SK-MEL-5 (cell line): Measurements from ENCODE around the gene NHSL1. TPM values are rescaled to one million over a fixed set of nuclear protein-coding genes. Genes with fewer than 3 reads are reported as not detected.

Source experiments
- DNase-seq: peaks from one replicate; pipeline ENCODE4 v3.0.0-alpha.2; 2016; ENCODE audit warnings: low read depth, low spot score
- in situ Hi-C: cut with HindIII; loops from 2 replicates; pipeline ENCODE4 v1.10.0; 2016; ENCODE audit warnings: low sequenced_read_pairs, high pct_unique_total_duplicates, low pct_unique_long_range_greater_than_20kb
- total RNA-seq: library from RNA; depleted of rRNA; stranded (reverse); fragments of >200 nt; shearing (Covaris generic); gene quantifications from 2 replicates; pipeline ENCODE4 v1.2.3, GENCODE V29; 2014

NHSL1 gene
- total RNA-seq, 1 experiment from 2014 or later = 64.2 TPM

DNA sequence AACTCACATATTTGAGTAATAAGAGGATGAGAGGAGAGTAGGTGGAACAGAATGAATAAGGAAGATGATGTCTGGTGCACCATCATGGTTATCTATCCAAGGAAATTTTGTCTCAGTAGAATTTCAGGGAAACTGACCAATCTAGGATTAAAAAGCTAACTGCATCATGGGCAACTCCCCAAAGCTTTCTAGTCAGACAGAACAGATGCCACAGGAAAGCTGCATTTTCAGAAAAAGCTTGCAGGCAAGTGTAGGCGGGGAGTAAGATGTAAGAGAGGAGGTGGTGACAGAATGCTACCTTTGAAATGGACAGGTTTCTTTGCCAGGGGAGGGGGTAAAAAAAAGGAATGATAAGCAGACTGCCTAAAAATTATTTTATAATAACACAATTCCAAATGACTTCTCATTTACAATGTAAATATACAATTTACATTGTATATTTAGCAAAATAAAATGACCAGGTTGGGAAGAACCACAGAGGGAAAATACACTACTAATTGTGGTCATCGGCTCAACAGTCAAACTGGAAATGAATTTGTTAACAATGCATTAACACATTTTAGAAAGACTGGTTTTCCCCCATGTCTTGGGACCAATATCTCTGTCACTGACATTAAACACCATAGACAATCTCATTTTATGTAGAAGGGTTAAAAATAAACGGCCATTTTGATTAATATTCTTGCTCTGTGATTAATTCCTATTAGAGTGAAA is 15.1 kb downstream of the NHSL1 start:
- in situ Hi-C loops = no loop called here
- DNase-seq = no peak

DNA sequence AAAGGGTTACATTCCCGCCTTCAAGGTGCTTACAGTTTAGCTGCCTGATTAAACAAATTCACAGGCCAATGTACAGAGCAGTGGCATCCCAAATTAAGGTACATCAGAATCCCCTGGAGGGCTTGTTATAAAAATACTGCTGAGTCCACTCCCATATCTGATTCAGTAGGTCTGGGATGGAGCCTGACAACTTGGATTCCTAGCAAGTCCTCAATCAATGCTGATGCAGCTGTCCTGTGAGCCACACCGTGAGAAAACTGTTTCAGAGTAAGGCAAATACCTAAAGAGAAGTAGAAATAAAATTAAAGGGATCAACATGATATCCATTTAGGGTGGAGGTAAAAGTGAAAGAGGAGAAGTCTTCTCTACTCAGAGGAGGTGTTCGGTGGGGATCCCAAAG is 16.5 kb downstream of the NHSL1 start:
- in situ Hi-C loops = no loop called here
- no peak for DNase-seq

DNA sequence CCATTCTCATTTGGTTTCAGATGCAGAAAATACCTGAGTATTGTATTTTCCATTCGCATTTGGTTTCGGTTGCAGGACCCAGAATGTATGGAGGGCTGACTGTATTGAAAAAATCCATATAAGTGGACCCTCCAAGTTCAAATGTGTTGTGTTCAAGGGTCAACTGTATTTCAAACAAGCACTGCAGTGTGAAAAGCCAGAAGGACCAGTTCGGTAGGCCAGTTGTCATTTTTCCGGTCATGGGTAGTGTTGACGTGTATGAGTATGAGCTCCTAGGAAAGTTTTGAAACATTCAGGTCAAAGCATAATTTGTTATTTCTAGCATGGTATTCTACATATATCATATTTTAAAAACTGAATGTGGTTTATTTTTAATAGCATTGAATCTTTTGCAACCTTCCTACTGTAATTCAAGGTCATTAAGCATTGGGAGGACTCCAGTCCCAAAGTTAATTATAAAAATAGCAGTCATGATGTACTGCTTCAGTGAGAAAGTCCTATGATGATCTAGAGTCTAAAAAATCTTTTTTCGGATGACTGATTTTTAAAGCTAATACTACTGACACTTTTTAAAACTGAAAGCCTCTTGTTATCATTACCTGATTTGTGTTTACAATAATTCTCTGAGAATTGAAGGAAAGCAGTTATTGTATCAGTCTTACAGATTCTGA is 18.9 kb downstream of the NHSL1 start:
- in situ Hi-C loops = no loop called here
- no peak for DNase-seq

DNA sequence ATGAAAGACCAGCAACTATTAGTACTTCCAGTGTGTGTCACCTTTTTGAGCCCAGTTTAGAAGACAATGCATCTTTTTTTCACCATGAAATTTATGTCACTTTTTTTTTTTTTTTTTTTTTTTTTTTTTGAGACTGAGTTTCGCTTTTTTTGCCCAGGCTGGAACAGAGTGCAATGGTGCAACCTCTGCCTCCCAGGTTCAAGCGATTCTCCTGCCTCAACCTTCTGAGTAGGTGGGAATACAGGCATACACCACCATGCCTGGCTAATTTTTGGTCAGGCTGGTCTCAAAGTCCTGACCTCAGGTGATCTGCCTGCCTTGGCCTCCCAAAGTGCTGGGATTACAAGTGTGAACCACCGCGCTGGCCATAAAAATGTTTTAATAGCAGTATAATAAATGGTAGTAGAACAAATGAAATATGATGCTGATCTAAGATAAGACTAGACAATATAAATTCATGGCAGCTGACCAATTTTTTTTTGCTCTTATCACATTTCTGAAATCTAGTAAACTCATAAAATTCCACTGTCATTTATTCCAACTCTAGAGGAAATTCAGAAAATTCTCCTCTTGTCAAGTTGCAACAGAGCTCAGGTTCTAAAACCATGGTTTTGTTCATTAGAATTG is 21.3 kb downstream of the NHSL1 start:
- DNase-seq = no peak
- in situ Hi-C loops = no loop called here

DNA sequence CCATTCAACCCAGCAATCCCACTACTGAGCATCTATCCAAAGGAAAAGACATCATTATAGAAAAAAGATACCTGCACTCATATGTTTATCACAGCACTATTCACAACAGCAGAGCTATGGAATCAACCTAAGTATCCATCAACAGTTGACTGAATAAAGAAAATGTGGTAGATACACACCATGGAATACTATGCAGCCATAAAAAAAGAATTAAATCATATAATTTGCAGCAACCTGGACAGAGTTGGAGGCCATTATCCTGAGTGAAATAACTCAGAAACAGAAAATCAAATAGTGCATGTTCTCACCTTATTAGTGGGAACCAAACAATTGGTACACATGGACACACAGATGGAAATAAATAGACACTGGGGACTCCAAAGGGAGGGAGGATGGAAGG is 23.2 kb downstream of the NHSL1 start:
- no peak for DNase-seq
- in situ Hi-C loops = no loop called here

DNA sequence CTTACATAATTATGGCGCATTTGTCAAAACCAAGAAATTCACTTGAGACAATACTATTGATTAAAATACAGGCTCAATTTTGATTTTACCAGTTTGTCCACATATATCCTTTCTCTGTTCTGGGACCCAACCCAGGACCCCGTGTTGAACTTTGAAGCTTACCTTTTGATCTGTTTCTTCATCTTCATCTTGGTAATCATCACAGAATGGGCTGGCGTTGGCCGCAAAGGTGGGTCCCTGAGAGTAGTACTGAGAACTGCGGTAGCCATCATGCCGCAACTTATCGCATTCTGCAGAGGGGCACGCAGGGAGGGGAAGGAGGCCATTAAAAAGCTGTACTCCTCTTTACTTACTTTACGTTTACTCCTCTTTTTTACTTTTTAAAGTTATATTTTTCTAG is 26.1 kb downstream of the NHSL1 start:
- no peak for DNase-seq
- in situ Hi-C loops = no loop called here

DNA sequence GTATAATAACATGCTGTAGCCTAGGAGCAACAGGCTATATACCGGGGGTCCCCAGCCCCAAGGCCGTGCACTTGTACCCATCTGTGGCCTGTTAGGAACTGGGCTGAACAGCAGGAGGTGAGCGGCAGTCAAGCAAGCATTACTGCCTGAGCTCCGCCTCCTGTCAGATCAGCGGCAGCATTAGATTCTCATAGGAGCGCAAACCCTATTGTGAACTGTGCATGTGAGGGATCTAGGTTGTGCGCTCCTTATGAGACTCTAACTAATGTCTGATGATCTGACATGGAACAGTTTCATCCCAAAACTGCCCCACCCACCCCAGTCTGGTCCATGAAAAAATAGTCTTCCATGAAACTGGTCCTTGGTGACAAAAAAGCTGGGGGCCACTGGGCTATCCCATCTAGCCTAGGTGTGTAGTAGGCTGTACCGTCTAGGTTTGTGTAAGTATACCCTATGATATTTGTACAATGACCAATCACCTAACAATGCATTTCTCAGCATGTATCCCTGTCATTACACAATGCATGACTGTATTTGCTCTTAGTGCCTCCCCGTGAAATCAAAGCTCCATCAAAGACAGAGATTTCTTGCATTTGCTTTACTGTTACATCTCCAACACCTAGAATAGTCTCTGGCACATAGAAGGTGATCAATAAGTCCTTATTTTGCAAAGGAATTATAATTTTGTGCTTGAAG is 30.8 kb downstream of the NHSL1 start:
- in situ Hi-C loops = no loop called here

DNA sequence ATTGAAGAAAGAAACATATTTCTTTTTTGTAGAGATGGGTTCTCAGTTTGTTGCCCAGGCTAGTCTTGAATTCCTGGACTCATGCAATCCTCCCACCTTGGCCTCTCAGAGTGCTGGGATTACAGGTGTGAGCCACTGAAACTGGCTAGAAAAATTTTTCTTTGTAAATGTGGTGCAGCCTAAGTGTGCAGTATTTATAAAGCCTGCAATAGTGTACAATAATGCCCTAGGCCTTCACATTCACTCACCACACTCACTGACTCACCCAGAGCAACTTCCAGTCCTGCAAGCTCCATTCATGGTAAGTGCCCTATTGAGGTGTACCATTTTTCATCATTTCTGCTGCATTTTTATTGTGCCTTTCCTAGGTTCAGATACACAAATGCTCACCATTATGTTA is 31.4 kb downstream of the NHSL1 start:
- DNase-seq = no peak

More for the DNA sequence above, 30.8 kb downstream of the NHSL1 start:
- no peak for DNase-seq

DNA sequence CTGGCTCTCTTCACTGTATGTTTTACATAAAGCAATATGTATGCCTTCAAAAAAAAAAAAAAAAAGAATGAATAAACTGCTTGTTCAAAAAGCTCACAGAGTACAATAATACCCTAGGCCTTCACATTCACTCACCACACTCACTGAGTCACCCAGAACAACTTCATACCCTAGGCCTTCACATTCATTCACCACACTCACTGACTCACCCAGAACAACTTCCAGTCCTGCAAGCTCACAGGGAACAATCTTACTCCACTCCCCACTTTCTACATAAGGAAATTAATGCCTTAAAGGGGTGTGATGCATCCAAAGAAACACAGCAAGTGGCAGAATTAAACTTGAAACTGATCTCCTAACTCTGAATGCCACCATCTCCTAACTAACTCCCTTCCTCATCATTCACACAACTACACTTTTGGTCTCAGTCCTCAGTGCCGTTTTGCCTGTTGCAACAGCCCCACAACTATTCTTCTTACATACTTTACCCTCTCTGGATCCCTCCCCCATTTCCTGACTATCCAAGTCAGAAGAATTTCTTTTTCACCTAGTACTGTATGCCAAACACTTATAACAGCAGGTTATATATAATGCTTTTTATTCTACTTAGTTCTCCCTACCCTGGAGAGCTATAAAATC is 34.2 kb downstream of the NHSL1 start:
- in situ Hi-C loops = no loop called here
- DNase-seq = peak; percentile 62

More for the DNA sequence above, 31.4 kb downstream of the NHSL1 start:
- in situ Hi-C loops = no loop called here

DNA sequence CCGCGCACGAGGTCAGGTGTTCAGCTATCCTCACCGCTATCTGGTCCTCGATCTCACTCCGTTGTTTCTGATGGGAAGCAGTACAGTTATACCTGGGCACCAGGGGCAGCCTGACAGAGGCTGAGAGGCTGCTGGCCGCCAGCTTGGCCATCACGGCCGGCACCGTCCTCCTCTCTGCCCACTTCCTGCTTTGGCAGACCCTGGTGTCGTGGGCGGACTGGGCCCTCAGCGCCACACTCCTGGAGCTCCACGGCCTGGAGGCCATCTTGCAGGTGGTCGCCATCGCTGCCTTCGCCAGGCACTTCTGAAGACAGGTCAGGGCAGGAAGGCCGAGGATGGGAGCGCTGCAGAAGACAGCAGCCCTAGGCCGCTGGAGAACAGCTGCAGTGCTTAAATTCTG is 35.2 kb downstream of the NHSL1 start:
- in situ Hi-C loops = no loop called here
- no peak for DNase-seq

DNA sequence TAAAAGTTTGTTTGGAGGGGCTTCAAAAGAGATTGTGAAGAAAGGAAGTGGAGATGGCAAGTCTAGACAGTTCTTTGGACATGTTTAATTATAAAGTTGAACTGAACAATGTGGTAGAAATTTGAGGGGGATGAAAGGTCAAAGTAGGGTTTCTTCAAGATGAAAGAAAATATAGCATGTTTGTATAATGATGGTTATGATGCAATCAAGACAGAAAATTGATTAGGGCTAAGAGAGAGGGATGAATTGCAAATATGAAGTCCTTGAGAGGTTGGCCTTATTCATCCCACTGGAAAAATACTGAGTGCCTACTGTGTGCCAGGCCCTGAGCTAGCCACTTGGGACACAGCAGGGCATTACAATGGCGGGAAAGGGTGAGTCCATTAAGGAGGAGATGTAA is 37.6 kb downstream of the NHSL1 start:
- in situ Hi-C loops = no loop called here
- no peak for DNase-seq

DNA sequence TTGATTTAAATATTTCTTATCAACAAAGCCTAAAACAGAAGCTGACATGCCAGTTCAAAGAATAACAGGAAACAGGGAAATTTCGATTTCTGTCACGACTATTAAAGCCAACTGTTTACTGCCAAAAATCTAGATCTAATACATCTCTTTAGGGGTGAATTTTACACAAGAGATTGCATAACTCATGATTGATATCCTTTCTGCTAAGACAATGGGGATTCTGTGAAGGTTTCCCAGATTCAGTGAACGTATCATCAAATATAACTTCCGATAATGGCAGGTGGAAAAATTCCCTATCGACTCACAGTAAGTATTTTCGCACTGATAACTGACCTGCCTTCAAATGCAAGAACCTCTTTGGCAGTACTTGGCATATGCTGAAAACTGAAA is 42.9 kb downstream of the NHSL1 start:
- in situ Hi-C loops = no loop called here

DNA sequence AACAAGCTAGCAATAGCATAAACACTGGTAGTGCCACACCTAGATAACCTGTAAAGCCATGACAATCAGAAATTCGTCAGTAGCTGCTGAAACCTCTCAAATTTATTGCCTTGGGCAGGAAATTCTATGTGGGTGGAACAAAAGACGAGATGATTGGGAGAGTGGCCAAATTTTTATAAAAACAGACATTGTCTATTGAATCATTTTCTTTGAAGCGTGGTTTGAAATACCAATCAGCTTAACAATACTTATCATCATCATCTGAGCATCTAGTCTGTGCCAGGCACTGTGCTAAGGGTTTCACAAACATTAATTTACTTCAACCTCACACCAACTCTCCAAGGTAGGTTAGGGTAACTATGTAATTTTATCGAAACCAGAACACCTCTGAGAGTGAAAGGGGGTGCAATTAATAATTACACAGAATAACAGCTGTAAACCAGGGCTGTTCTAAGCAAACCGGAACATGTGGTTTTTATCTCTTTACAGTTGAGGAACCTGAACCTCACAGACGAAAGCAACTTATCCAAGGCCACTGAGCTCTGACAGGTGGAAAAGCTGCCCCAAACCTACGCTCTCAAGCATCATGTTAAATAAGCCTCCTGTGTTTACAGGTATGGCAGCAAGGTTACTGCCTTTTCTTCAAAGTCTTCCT is 43.4 kb downstream of the NHSL1 start:
- in situ Hi-C loops = no loop called here
- peak; percentile 31 for DNase-seq

More for the DNA sequence above, 42.9 kb downstream of the NHSL1 start:
- DNase-seq = no peak

DNA sequence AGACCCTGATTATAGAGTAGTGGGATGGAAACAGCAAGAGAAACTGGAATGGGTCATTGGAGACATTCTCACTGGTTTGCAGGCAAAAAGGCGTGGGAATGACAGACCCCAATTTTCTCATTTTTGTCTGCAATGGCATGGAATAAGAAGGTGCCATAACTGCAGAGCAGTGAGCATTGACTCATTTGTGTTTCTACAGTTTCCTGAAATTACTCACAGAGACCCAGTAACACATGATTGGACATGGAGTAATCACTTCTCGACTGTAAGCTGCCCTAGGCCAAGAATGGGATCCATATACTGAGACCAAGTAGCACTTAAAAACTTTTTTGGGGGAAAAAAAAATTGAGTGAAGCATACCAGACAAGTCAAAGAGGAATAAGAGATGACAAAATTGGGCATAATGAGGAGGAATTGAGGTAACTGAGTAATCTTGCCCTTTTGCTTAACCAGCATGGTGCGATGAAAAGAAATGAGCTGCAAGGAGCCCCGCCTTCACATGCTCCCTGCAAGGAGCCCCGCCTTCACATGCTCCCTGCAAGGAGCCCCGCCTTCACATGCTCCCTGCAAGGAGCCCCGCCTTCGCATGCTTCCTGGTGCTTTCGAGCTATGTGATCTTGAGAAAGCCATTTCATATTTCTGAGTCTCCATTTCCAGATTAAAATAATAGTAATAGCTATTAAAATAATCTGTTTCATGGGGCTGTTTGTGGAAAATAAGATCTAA is 44.1 kb downstream of the NHSL1 start:
- DNase-seq = no peak
- in situ Hi-C loops = no loop called here

DNA sequence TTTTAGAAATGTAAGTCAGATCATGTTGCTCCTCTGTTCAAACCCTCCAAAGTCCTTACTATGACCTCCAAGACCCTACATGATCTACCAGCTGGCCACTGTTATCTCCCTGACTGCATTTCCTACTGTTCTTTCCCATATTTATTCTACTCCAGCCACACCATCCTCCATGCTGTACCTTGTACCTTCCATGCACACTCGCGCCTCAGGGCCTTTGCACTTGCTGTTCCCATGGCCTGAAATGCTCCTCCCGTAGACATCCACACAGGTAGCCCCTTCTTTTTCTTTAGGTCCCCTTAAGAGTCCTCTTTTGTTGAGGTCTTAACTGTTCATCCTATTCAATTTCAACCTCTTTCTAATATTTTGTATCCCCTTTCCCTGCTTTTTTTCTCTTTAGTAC is 48.3 kb downstream of the NHSL1 start:
- DNase-seq = no peak
- in situ Hi-C loops = no loop called here

DNA sequence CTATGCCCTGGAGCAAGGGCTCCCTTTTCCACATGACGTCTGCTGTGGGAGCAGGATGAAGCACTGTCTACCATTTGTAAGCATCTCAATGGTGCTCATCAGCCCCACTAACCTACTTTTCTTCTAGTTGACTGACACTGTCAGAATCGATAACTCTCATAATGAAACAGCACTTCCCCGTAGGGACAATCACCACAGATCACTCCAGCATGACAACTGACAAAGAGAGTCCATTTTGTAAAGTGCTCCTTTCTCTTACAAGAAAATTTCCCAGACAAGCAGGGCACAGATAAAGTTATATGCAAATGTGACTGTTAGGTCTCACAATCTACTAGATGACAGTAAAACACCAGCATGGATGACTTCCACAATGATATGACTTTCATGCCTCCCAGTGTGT is 48.8 kb downstream of the NHSL1 start:
- in situ Hi-C loops = no loop called here
- peak; percentile 33 for DNase-seq

DNA sequence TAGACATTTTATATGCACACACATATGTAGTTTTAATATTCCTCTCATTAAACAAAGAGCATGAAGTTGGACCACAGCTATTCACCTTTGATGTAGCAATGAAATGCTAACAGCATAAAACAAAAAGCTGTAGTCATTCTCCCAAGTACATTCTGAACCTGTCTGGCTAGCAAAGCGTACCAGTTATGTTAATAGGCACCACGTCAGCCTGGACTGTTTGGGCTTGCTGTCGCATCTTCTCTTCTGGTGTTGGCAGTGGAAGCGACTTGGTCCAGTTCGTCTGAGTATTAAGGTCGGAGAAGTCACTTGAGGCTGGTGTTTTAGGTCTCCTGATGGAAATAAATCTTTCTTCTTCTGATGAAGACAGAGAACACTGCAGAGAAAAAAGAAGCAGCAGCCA is 52.5 kb downstream of the NHSL1 start:
- no peak for DNase-seq
- in situ Hi-C loops = no loop called here
